ENCODE data around the gene ATAD3B. TPM values are rescaled to one million over a fixed set of nuclear protein-coding genes. Genes with fewer than 3 reads are reported as not detected.

ATAD3B gene
- total and polyA plus RNA-seq, 2 of the 13 experiments (the other 11 are each of a cell fraction or from before 2014, with no cell fraction given), result 9.6 to 31.1 TPM

DNA sequence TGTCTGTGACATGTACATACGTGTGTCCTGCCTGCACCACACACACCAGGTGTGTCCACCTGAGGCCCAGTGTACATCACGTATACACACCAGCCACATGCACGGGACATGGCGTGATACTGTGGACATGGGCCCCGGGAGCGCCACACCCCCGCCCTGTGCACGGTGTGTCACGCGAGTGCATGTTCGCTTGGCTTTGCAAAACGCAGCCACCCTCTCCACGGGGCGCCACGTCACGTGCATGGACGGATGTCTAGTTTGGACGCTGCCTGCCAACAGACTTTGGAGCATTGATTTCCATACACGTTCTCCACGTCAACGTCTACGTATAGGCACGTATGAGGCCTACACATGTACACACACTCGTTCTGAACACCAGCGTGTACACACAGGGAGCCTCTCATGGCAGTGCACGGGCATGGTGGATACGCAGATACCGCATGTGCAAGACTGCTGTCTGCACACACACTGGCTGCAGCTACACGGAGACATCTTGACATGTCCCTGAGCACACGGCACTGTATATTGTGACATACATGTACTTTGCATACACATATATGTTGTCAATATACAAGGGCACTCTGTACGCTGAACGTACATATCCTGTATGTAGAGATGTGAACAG is 66.2 kb downstream of the ATAD3B start:
- TF ChIP-seq HNF4A (CRISPR knock-in tag; IDR thresholded peaks at IDR 0.05) (no peak), ZBTB40 (IDR thresholded peaks at IDR 0.05) (no peak), ZBTB40 (CRISPR knock-in tag; IDR thresholded peaks at IDR 0.05) (no peak), CREM (IDR thresholded peaks at IDR 0.05) (no peak), CREM (CRISPR knock-in tag; IDR thresholded peaks at IDR 0.05) (no peak), RFX5 (IDR thresholded peaks at IDR 0.05; ENCODE audit: low read depth, low read length) (no peak), ZNF160 (CRISPR knock-in tag; IDR thresholded peaks at IDR 0.05) (no peak), ZNF234 (CRISPR knock-in tag; conservative IDR thresholded peaks at IDR 0.05) (no peak), ZNF749 (CRISPR knock-in tag; IDR thresholded peaks at IDR 0.05; ENCODE audit: borderline replicate concordance) (no peak), SRSF1 (optimal IDR thresholded peaks at IDR 0.05; ENCODE audit: low read depth, low read length) (no peak)
- no peaks in the 10 kb centered on the region for H3K9me3 ChIP-seq (ENCODE audit: low read length)
- no peak overlapping the region for H2AFZ ChIP-seq (ENCODE audit: low read length)
- no peak overlapping the region for H3K4me2 ChIP-seq (ENCODE audit: low read depth, low read length)
- peaks cover 2 to 8% of the 10 kb centered on the region in 2 experiments; a peak in 3 of 5 replicates for H3K36me3 ChIP-seq (replicated peaks in 1 of 2; ENCODE audit: control insufficient read depth in 1 of 2, insufficient read depth in 2 of 2, low read length in 2 of 2)
- DNase-seq (ENCODE audit: low spot score), result no peak
- H4K20me1 ChIP-seq (ENCODE audit: insufficient read depth, low read length), result no peaks in the 10 kb centered on the region
- H3K79me2 ChIP-seq (ENCODE audit: insufficient read depth, low read length), result no peaks in the 10 kb centered on the region
- no peak overlapping the region for H3K9ac ChIP-seq (ENCODE audit: insufficient read depth, low read depth, low read length)
- no peaks in the 10 kb centered on the region for H3K4me1 ChIP-seq (ENCODE audit: insufficient read depth, low read length)
- no peak overlapping the region for H3K4me3 ChIP-seq (replicated peaks in 1 of 3; ENCODE audit: insufficient read depth in 1 of 3, low read depth in 2 of 3, low read length in 3 of 3)
- ATAC-seq, result no peak
- POLR2A ChIA-PET, result no interaction called here
- no TSS peak for BruUV-seq (replicated peaks)
- intact Hi-C loops (cut with micrococcal nuclease; ENCODE audit: unreplicated experiment), result no loop called here
- H3K27me3 ChIP-seq (ENCODE audit: control insufficient read depth in 1 of 2, insufficient read depth in 2 of 2, low read length in 2 of 2), result no peaks in the 10 kb centered on the region
- CTCF ChIA-PET (ENCODE audit: low intra/inter-chr PET ratio, low total read pairs), result no interaction called here
- no peak overlapping the region for H3K27ac ChIP-seq (ENCODE audit: extremely low read length, insufficient read depth, low read length)
- in situ Hi-C loops (cut with HindIII; ENCODE audit: extremely low pct_ligation_motif_present, low pct_unique_long_range_greater_than_20kb), result no loop called here
- FAIRE-seq, result no peak
- 94% methylated on average over 26 of the region's 32 CpGs for WGBS (ENCODE audit: low lambda C conversion rate)
